Gastroesophageal sphincter (tissue), 4 donors: Measurements from ENCODE around the gene GCHFR. TPM values are rescaled to one million over a fixed set of nuclear protein-coding genes. Genes with fewer than 3 reads are reported as not detected.

Experiments used
- ATAC-seq: fragments of 150-250 bp; one replicate; pipeline ENCODE4 v1.9.1; 2016; ENCODE audit warnings: mild to moderate bottlenecking, moderate library complexity
- H3K27ac ChIP-seq, 4 donors: fragments of 200-600 bp; sonication (generic) in 3 of 4; 1 replicate in 3 of 4; 2 replicates in 1 of 4; pipeline ENCODE4 v1.5.1; 2016 to 2019
- H3K27me3 ChIP-seq: fragments of 200-600 bp; sonication (generic); one replicate; pipeline ENCODE4 v1.5.1; 2019
- H3K36me3 ChIP-seq, 2 donors: fragments of 200-600 bp; sonication (generic); one replicate each; pipeline ENCODE4 v1.5.1; 2019; ENCODE audit warnings: control low read depth in 1 of 2
- H3K4me1 ChIP-seq, 3 donors: fragments of 200-600 bp; sonication (generic); 1 replicate in 2 of 3; 2 replicates in 1 of 3; pipeline ENCODE4 v1.5.1; 2016 to 2019; ENCODE audit warnings: control low read depth in 2 of 3
- H3K4me3 ChIP-seq, 2 donors: fragments of 200-600 bp; sonication (generic); one replicate each; pipeline ENCODE4 v1.5.1; 2019; ENCODE audit warnings: mild to moderate bottlenecking in 1 of 2, moderate library complexity in 1 of 2
- H3K9me3 ChIP-seq, 3 donors: fragments of 200-600 bp; sonication (generic); one replicate each; pipeline ENCODE4 v1.5.1; 2017 to 2019; ENCODE audit warnings: control low read depth in 2 of 3
- CTCF ChIP-seq, 4 experiments: fragments of 200-600 bp in 2 of 4; fragments of 450-650 bp in 2 of 4; sonication (generic) in 1 of 4; IDR thresholded peaks; one replicate each; pipeline ENCODE4 v1.5.1; 2017 to 2019; ENCODE audit warnings: antibody characterized with exemption in 4 of 4, mild to moderate bottlenecking in 2 of 4, moderate library complexity in 2 of 4
- EP300 ChIP-seq: sonication (generic); formaldehyde crosslinking; IDR thresholded peaks from one replicate; pipeline ENCODE4 v1.6.1; 2017; ENCODE audit warnings: antibody characterized with exemption, mild to moderate bottlenecking
- POLR2A ChIP-seq, 2 donors: fragments of 450-650 bp; IDR thresholded peaks; one replicate each; pipeline ENCODE4 v1.6.1; 2017; ENCODE audit warnings: antibody characterized with exemption in 2 of 2, mild to moderate bottlenecking in 2 of 2, moderate library complexity in 1 of 2
- POLR2AphosphoS5 ChIP-seq: sonication (generic); formaldehyde crosslinking; IDR thresholded peaks from one replicate; pipeline ENCODE4 v1.6.1; 2017; ENCODE audit warnings: antibody characterized with exemption
- WGBS, 2 donors: methylation state at CpG; one replicate each; pipeline ENCODE4 v1.1.5; 2018; ENCODE audit warnings: low coverage in 1 of 2; 5-methylcytosine and 5-hydroxymethylcytosine counted together
- total RNA-seq, 4 donors: library from RNA; depleted of rRNA; stranded (reverse); fragments of >200 nt; gene quantifications; one replicate each; pipeline ENCODE4 v1.1.0, GENCODE V29; 2016

Gene GCHFR
- total RNA-seq, 4 donors from 2014 or later: 5.8 to 12.1 (median 6.9) TPM

- Histone ChIP-seq H3K27ac (no peak overlapping the region), H3K36me3 (no peaks in the 10 kb centered on the region), H3K4me3 (no peak overlapping the region), H3K9me3 (no peaks in the 10 kb centered on the region), H3K4me1 (no peaks in the 10 kb centered on the region), H3K27me3 (no peaks in the 10 kb centered on the region)
- no peak for ATAC-seq
- no peak for TF ChIP-seq POLR2A (IDR thresholded peaks at IDR 0.05)
- 96 to 97% methylated on average over 2 of the region's 2 CpGs for WGBS, 2 donors
Measured at GRCh38 chr15:40722934-40723333, 40.9 kb upstream of the GCHFR start.

DNA sequence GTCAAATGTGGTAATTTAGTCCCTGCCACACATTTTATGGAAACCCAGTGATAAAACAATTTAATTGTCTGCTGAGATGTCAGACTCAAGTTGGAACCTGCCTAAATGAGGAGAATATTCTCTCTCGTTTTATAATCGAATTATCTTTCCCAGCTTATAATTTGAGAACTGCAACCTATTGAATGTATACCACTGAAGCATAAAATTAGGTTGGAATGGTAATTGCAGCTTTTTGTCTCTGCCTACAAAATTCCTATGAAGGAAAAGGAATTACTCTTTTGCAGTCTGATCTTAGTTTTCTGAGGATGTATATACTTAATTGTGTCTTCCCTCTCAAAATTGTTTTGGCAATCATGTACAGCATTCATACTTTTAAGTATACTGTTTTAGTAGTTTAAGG is 39.9 kb upstream of the GCHFR start:
- 69 to 70% methylated on average over 2 of the region's 2 CpGs for WGBS, 2 donors
- H3K27me3 ChIP-seq: no peaks in the 10 kb centered on the region
- H3K36me3 ChIP-seq: no peaks in the 10 kb centered on the region
- no peak for ATAC-seq
- no peak for TF ChIP-seq EP300
- TF ChIP-seq CTCF (IDR thresholded peaks at IDR 0.05): no peak
- no peak for TF ChIP-seq POLR2AphosphoS5
- TF ChIP-seq POLR2A (IDR thresholded peaks at IDR 0.05): no peak
- no peaks in the 10 kb centered on the region for H3K4me1 ChIP-seq
- H3K27ac ChIP-seq: no peak overlapping the region
- no peaks in the 10 kb centered on the region for H3K9me3 ChIP-seq
- no peak overlapping the region for H3K4me3 ChIP-seq

- Histone ChIP-seq H3K4me3 (no peak overlapping the region), H3K27me3 (no peaks in the 10 kb centered on the region), H3K27ac (no peak overlapping the region), H3K9me3 (no peaks in the 10 kb centered on the region), H3K4me1 (no peaks in the 10 kb centered on the region), H3K36me3 (peaks cover 0 to 58% of the 10 kb centered on the region in 2 donors)
- WGBS, 2 donors: 55 to 74% methylated on average over 3 of the region's 3 CpGs
- TF ChIP-seq CTCF (IDR thresholded peaks at IDR 0.05): no peak
- TF ChIP-seq POLR2A (IDR thresholded peaks at IDR 0.05): no peak
- TF ChIP-seq EP300: no peak
- TF ChIP-seq POLR2AphosphoS5: no peak
- ATAC-seq: no peak
Measured at GRCh38 chr15:40731034-40731433, 32.8 kb upstream of the GCHFR start.

- no peak for ATAC-seq
- Histone ChIP-seq H3K27me3 (no peaks in the 10 kb centered on the region), H3K4me3 (no peak overlapping the region), H3K4me1 (no peaks in the 10 kb centered on the region), H3K9me3 (no peaks in the 10 kb centered on the region), H3K27ac (no peak overlapping the region), H3K36me3 (peaks cover 5 to 100% of the 10 kb centered on the region in 2 donors)
- TF ChIP-seq CTCF (IDR thresholded peaks at IDR 0.05) (no peak), POLR2A (IDR thresholded peaks at IDR 0.05) (no peak), EP300 (no peak), POLR2AphosphoS5 (no peak)
- 79% methylated on average over 4 of the region's 4 CpGs; no CpG with 5 or more reads in 1 of the 2 donors for WGBS, 2 donors
Measured at GRCh38 chr15:40736575-40736974, 27.3 kb upstream of the GCHFR start.

GRCh38 chr15:40737048-40737447 is 26.8 kb upstream of the GCHFR start:
- Histone ChIP-seq H3K27ac (no peak overlapping the region), H3K36me3 (peaks cover 5 to 100% of the 10 kb centered on the region in 2 donors), H3K9me3 (no peaks in the 10 kb centered on the region), H3K4me3 (no peak overlapping the region), H3K27me3 (no peaks in the 10 kb centered on the region), H3K4me1 (no peaks in the 10 kb centered on the region)
- TF ChIP-seq POLR2AphosphoS5 (no peak), CTCF (IDR thresholded peaks at IDR 0.05) (no peak), EP300 (no peak), POLR2A (IDR thresholded peaks at IDR 0.05) (no peak)
- WGBS, 2 donors: 92% methylated on average over 2 to 3 of the region's 3 CpGs
- ATAC-seq: no peak
